Measurements from ENCODE around the gene AP3M1.

AP3M1 gene

GRCh38 chr10:74079028-74079935, 71.3 kb downstream of the AP3M1 start:
- no peak for DNase-seq

GRCh38 chr10:74078037-74078436, 72.6 kb downstream of the AP3M1 start:
- no peak for DNase-seq

- DNase-seq, result no peak
These were observed 73.2 kb downstream of the AP3M1 start for GRCh38 chr10:74077416-74077815.

GRCh38 chr10:74076961-74077360, 73.7 kb downstream of the AP3M1 start:
- no peak for DNase-seq

GRCh38 chr10:74075906-74076305, 74.7 kb downstream of the AP3M1 start:
- DNase-seq, result no peak

- no peak for DNase-seq
These were observed 78.1 kb downstream of the AP3M1 start for GRCh38 chr10:74072503-74072902.

GRCh38 chr10:74071157-74071556, 79.5 kb downstream of the AP3M1 start:
- no peak for DNase-seq
